ENCODE data around the gene HECTD1.

- TF ChIP-seq CTCF (conservative IDR thresholded peaks at IDR 0.05; ENCODE audit: low read length) (no peak), EZH2phosphoT487 (IDR thresholded peaks at IDR 0.05; ENCODE audit: borderline replicate concordance, low read depth, low read length) (no peak)
These were observed 4.2 kb downstream of the HECTD1 start for GRCh38 chr14:31203414-31203742.
